T-helper 22 cell (primary cell): ENCODE measurements around the gene RELCH.
A peak's percentile ranks its signal among the peaks of the same experiment; 100 is the strongest.
"Not testable (repeated sequence)": the region's sequence is repeated elsewhere in the genome, so short reads cannot be mapped to it uniquely, and the experiment has no call there.

Source experiments
- DNase-seq: peaks from one replicate; pipeline ENCODE4 v3.0.0-alpha.2; 2020; ENCODE audit warnings: low read depth

The RELCH gene, protein sequence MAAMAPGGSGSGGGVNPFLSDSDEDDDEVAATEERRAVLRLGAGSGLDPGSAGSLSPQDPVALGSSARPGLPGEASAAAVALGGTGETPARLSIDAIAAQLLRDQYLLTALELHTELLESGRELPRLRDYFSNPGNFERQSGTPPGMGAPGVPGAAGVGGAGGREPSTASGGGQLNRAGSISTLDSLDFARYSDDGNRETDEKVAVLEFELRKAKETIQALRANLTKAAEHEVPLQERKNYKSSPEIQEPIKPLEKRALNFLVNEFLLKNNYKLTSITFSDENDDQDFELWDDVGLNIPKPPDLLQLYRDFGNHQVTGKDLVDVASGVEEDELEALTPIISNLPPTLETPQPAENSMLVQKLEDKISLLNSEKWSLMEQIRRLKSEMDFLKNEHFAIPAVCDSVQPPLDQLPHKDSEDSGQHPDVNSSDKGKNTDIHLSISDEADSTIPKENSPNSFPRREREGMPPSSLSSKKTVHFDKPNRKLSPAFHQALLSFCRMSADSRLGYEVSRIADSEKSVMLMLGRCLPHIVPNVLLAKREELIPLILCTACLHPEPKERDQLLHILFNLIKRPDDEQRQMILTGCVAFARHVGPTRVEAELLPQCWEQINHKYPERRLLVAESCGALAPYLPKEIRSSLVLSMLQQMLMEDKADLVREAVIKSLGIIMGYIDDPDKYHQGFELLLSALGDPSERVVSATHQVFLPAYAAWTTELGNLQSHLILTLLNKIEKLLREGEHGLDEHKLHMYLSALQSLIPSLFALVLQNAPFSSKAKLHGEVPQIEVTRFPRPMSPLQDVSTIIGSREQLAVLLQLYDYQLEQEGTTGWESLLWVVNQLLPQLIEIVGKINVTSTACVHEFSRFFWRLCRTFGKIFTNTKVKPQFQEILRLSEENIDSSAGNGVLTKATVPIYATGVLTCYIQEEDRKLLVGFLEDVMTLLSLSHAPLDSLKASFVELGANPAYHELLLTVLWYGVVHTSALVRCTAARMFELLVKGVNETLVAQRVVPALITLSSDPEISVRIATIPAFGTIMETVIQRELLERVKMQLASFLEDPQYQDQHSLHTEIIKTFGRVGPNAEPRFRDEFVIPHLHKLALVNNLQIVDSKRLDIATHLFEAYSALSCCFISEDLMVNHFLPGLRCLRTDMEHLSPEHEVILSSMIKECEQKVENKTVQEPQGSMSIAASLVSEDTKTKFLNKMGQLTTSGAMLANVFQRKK

DNA sequence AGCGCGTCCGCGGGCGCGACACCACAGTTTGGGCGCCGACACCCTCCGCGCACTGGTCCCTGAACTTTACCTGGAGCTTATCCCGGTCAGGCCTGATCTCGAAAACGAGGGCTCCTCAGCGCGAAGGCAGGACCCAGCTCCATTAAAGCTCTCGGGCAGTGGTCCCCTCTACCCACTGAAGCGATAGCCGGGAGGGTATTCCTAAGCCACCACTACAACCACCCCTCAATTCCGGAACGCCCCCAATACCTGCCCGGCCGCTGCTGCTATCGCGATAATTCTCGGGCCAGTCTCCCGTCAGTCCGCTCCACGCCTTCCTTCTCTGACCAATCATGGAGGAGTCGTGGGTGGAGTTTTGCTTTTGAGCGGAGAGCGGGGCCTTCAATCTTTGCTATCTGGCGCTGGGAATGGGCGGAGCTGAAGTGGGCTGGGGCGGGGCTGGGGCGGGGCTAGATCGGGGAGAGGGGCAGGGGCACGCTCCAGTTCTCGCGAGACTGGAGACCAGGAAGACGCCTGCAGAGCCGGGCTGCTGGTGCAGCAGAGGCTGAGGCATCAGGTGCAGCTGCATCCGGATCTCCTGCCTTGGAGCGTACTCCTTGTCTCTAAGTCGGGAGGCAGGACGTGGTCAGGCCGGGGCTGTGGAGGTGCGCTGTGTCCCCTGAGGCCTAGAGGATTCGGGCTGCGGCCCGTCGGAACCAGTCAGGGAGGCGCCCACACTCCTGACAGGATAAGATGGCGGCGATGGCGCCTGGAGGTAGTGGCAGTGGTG is at the start of gene RELCH, which contains the start of gene PIGN:
TSS of gene RELCH (plus strand) at position 482 of the 769 bp plus-strand sequence. CDS start at position 733, 251 bp downstream.
TSS of gene PIGN (minus strand) at position 283 of the 769 bp plus-strand sequence. CDS start 25,703 bp downstream, outside the sequence.
- DNase-seq: peak; percentile 95

DNA sequence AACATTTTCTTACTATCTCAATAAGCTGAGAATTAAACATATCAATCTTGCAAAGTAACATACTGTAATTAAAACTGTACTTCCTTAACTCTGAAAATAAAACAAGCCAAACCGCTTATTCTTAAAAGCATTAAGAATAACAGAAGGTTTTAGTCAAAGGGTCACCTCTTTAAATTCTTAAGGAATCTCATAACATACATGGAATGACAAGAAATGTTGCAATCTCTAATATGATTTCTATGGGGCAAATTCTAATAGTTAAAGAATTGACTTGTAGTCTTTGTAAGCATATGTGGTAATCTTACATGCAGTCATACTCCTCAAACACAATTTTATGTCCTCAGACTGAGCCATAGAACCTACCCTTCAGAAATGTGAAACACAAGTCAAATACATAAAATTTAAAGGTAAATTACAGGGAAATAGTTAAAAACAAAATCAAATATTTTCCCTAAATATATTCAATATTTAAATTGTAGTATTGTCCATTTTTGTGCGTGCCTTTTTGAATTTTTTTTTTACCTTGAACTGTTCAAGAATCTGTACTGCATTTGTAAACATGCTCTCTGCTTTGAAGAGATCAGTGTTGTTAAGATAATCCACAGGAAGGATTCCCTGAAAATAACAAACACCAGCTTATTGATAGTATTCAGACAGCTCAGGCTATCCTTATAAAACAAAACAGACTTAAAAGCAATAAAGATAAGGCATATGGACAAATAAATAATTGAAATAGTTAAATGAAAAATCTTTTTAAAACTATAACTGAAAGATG is 48.4 kb upstream of the RELCH start:
- DNase-seq: no peak

DNA sequence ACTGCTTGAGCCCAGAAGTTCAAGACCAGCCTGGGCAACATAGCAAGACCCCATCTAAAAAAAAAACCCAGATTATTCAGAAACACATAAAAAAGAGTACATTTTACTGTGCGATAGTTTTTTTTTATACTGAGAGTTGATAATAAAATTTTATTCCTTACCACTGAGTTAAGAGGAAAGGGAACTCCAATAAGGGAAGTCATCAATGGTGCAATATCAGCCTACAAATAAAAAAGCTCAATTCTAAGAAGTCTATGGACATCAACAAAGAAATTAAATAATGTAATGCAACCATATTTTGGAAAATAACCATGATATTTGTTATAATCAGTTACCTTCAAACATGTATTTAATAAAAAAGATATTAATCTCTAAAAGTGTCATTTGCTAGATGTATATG is 46.8 kb upstream of the RELCH start:
- DNase-seq: no peak

DNA sequence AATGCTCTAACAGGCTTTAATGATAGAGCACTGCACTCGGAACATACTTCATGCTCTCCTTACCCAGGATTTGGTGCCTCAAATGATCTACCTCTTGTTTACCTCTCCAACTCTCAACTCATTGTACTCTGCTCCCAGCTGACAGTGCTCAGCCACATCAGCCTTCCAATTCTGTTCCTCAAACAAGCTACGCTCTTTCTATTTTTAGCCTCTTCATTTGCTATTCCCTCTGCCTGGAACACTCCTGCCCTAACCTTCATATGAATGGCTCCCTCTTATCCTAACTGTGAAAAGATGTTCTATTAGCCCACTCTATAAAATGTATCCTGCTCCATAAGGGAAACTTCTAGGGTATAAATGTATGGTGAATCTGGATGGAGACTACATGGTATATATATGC is 42.7 kb upstream of the RELCH start:
- no peak for DNase-seq

DNA sequence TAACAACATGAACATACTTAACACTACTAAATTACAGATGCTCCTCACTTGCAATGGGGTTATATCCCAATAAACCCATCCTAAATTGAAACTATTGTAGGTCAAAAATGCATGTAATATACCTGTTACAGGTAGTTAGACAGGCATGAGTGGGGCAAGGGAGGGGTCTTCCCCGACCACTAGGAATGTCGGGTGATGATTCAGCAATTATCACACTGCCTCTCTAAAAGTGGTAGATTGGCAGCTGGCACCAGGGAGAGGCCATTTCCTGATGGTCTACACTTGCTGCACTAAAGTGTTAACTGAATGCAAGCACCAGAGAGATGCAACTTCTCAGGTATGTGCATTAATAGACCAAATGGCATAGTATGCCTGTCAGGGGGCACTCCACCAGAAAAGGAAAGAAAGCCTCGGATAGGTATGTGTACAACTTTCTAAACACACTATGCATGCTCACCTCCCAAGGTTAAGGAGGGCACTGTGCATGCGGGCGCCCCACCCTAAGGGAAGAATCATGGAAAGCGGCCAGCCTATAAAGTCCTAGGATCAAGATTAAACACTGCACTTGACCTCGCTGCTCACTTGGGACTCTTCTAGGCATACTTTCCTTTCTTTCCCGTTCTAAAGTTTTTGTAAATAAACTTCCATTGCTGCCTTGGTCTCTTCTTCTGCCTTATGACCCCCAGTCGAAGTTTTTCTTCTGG is 35.8 kb upstream of the RELCH start:
- no peak for DNase-seq

DNA sequence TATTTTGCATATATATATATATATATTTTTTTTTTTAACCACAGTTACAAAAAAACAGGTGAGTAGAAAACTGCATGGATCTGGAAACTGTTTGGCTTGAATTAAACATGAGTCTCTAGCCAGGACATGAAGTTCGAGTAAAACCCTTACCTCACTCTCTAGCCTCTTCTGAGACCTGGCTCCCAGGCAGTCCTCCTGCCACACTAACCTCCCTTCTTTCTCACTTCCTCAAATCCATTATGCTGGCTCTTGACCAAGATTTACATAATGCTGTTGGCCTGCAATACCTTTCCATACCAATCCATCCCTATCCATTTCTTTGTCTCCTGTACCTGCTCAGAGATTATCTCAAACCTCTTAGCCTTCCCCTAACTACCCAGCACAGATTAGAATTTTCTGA is 34.2 kb upstream of the RELCH start:
- DNase-seq: no peak

DNA sequence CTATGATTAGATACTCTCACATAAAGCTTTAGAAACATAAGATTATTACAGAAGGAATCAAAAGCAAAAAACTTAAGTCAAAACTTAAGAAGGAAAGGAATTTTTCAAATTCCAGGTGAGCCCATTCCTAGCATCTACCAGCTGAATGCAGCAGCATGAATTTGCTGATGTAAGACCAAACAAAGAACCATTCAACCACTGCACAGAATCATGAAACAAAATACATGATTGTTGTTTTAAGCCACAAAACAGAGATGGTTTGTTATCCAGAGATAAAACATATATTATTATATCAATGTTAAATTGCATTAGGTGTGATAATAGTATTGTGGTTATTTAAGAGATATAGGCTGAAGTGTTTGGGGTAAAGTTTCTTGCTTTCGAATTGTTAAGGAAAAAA is 29.2 kb upstream of the RELCH start:
- DNase-seq: no peak

DNA sequence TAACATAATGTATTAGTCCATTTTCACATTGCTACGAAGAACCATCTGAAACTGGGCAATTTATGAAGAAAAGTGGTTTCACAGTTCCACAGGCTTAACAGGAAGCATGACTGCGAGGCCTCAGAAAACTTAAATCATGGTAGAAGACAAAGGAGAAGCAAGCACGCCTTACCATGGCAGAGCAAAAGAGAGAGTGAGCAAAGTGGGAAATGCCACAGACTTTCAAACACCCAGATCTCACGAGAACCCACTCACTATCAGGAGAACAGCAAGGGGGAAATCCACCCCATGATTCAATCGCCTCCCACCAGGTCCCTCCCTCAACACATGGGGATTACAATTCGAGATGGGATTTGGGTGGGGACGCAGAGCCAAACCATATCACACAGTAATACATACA is 22.7 kb upstream of the RELCH start:
- no peak for DNase-seq

DNA sequence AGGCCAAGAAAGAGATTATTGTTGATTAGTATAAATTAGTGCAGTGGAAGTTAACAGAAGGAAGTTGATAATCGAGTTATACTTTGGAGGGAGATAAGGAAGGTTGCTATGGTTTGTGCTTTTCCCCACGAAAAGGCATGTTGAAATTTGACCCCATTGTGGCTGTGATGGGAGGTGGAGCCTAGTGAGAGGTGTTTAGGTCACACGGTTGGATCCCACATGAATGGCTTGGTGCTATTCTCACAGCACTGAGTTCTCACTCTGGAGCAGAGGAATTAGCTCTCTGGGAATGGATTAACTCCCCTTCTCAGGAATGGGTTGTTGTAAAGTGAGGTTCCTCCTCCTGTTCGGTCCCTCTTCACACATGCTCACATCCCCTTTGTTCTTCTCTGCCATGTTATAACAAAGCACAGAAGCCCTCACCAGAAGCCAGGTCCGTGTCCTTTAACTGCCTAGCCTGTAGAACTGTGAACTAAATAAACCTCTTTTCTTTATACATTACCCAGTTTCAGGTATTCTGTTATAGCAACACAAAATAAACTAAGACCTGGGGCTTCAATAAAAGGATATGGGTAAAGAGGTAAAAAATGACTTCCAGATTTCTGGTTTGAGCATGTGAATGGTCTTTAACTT is 22.1 kb upstream of the RELCH start:
- DNase-seq: no peak

DNA sequence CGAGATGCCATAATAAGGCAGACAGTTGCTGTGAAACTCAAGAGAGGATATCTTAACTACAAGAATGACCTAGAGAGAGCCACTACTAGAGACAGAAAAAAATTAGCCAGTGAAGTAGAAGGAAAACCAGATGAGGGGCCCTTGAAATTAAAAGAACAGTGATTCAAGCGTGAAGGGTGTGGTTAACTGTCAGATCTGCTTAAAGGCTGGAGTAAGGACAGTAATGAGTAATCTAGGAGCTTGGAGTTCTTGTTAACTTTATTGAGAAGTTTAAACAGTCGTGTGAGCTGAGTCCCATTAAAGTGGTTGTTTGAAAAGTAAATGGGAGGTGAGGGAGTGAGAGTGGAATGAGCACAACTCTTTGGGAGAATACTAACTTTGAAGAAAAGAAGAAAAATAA is 21.5 kb upstream of the RELCH start:
- no peak for DNase-seq

DNA sequence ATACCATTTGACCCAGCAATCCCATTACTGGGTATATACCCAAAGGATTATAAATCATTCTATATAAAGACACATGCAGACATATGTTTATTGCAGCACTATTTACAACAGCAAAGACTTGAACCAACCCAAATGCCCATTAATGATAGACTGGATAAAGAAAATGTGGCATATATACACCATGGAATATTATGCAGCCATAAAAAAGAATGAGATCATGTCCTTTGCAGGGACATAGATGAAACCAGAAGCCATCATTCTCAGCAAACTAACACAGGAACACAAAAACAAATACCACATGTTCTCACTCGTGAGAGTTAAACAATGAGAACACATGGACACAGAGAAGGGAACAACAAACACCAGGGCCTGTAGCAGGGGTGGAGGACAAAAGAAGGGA is 20.5 kb upstream of the RELCH start:
- not testable (repeated sequence) for DNase-seq

DNA sequence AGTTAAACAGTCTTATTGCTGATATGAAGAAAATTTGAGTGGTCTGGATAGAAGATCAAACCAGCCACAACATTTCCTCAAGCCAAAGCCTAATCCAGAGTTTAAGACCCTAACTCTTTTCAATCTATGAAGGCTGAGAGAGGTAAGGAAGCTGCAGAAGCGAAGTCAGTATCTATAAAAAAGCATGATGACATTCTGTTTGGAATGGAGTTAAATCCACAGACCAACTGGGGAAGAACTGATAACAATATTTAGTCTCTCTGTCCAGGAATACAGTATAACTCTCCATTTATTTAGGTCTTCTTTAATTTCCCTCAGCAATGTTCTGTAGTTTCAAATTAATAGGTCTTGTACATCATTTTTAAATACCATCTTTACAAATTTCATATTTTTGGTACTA is 16.2 kb upstream of the RELCH start:
- no peak for DNase-seq

DNA sequence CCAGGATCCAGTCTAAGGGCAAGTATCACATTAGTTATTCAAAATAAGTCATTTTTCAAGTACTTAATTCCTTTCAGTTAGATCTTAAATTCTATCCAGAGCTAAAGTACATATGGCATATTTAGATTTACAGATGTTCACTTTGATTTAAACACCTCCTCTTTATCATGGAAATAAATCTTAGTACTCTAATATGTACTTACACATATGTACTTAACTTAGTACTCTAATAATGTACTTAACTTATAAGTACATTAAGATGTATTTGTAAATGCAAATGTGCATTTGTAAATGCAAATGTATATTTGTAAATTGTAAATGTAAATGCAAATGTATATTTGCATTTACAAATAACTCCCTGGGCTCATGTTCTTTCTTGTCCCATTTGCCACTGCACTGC is 14.8 kb upstream of the RELCH start:
- DNase-seq: no peak

DNA sequence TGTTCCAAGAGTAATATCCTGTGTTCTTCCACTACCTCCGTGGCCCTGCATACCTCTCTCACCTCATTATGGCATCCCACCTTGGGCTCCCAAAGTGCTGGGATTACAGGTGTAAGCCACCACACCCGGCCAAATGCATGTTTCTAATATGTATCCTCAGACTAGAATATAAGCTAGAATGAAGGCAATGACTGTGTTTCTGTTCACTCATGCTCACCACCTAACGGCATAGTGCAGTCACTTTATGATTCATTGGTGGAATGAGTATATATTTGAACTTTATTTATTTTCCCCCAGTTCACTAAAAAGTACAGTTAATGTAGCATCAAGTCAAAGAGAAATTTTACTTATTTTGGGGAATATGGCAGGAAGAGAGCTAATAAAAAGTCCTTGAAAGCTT is 11.5 kb upstream of the RELCH start:
- no peak for DNase-seq

DNA sequence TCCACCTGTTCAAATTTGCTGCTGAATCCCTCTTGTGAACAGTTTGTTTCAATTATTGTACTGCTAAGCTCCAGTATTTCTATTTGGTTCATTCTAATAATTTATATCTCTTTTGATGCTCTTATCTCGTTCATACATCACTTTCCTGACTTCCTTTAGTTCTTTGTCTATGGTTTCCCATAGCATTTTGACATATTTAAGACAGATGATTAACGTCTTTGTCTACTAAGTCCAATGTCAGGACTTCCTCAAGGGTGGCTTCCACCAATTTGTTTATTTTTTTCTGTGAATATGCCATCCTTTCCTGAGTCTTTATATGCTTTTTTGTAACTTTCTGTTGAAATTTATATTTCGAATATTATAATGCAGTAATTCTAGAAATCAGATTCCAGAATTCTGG is 9.8 kb upstream of the RELCH start:
- DNase-seq: no peak

DNA sequence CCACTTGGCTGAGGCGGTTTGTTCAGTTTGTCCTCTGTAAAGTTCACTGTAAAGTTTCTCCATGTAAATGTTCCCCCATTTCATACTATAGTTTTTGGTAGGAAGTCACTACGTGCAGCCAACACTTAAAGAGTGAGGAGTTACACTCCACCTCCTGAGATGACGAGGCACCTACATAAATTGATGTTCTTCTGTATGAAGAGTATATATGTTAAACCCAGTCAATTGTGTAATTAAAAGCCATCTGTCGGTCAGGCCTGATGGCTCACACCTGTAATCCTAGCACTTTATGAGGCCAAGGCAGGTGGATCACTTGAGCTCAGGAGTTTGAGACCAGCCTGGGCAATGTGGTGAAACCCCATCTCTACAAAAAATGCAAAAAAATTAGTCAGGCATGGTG is 7.8 kb upstream of the RELCH start:
- no peak for DNase-seq

DNA sequence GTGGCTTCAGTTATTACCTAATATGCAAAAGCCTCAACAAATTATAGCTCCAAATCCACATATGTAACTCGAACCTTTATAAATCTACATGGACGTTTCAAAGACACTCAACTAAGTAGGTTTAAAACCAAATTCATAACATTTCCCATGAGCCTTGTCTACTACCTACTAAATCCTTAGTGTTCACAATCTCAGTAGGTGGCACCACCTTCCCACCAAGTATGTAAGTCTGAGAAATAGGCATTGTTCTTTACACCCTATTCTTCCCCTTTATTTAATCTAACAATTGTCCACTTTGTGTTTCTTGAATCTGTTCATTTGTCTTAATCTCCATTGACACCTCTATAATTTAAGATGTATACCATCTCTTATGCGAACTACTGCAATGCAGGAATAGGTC is 4.8 kb upstream of the RELCH start:
- DNase-seq: no peak

DNA sequence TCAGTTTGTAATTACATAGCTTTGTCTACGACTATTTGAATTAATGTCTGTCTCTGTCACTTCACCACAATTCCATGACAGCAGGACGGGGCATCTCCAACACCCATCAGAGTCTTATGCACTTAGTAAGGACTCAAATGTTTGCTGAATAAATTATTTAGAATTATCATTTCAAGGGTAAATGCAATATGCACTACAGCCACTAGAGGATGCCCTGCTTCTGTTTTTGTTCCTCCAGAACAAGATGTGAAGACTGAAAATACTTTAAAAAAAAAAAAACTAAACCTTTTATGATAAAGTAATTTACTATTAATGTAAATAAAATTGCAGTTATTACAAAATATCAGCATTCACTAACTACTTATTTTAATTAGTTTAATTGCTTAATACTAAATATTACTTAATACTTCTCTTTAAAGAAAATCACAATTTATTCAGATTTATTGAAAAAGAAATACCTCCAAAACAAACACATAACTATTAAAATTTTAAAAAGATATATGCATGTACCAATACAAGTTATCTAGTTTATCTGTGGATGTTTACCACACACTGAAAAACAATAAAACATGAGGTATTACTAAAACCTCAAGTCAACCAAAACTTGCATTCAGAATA is 3.4 kb upstream of the RELCH start:
- no peak for DNase-seq

DNA sequence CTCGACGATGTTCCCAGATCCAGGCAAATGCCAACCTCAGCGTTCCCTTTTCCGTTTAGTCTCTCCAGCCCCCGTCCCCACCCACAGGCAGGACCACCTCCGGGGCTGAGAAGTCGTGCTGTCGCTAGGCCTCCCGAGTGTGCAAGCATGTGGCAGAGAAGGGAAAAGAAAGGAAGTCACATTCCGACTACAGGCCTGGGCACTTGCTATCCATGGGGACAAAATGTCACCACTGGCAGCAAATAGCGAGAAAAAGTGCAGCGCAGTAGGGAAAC is 619 bp upstream of the RELCH start:
- DNase-seq: no peak
